Mesothelial cell of epicardium (in vitro differentiated cells): ENCODE measurements around the gene ADAMTS12. TPM values are rescaled to one million over a fixed set of nuclear protein-coding genes. Genes with fewer than 3 reads are reported as not detected.
A peak's percentile ranks its signal among the peaks of the same experiment; 100 is the strongest.

ENCODE experiments used
- DNase-seq, 2 experiments: peaks; one replicate each; pipeline ENCODE4 v3.0.0; 2021; ENCODE audit warnings: low spot score in 2 of 2; ENCODE audit not compliant: unreplicated experiment in 2 of 2
- H3K27ac Mint-ChIP-seq: 2 replicates; pipeline ENCODE4 v1.8.0; 2021; ENCODE audit warnings: mixed read lengths
- H3K27me3 Mint-ChIP-seq: 2 replicates; pipeline ENCODE4 v1.8.0; 2021; ENCODE audit warnings: low read depth, mixed read lengths
- H3K36me3 Mint-ChIP-seq: 2 replicates; pipeline ENCODE4 v1.8.0; 2021; ENCODE audit warnings: mixed read lengths
- H3K4me1 Mint-ChIP-seq: 2 replicates; pipeline ENCODE4 v1.8.0; 2021; ENCODE audit warnings: mixed read lengths
- H3K4me3 Mint-ChIP-seq: 2 replicates; pipeline ENCODE4 v1.8.0; 2021; ENCODE audit warnings: mild to moderate bottlenecking, moderate library complexity, mixed read lengths
- H3K9me3 Mint-ChIP-seq: 2 replicates; pipeline ENCODE4 v1.8.0; 2021; ENCODE audit warnings: mixed read lengths
- CTCF ChIP-seq: fragments of 200-600 bp; sonication (generic); IDR thresholded peaks from one replicate; pipeline ENCODE4 v1.5.0; 2021; ENCODE audit warnings: antibody characterized with exemption; ENCODE audit not compliant: unreplicated experiment
- total RNA-seq: library from RNA; stranded (reverse); gene quantifications from 3 replicates; pipeline ENCODE4 v1.2.1, GENCODE V29; 2021

ADAMTS12 gene
- total RNA-seq, 1 donor from 2014 or later, result 14.0 TPM

- no peaks in the 10 kb centered on the region for H3K36me3 Mint-ChIP-seq
- H3K27ac Mint-ChIP-seq, result no peak overlapping the region
- no peaks in the 10 kb centered on the region for H3K9me3 Mint-ChIP-seq
- no peaks in the 10 kb centered on the region for H3K27me3 Mint-ChIP-seq
- peaks cover 6% of the 10 kb centered on the region for H3K4me1 Mint-ChIP-seq
- no peak for TF ChIP-seq CTCF
- DNase-seq, result no peak
- H3K4me3 Mint-ChIP-seq, result no peak overlapping the region
These were observed 242.0 kb downstream of the ADAMTS12 start for GRCh38 chr5:33649549-33650482.

- H3K27ac Mint-ChIP-seq, result peak overlapping the region; percentile 21
- peaks cover 11% of the 10 kb centered on the region for H3K36me3 Mint-ChIP-seq
- no peaks in the 10 kb centered on the region for H3K27me3 Mint-ChIP-seq
- H3K4me3 Mint-ChIP-seq, result no peak overlapping the region
- DNase-seq, result no peak
- no peak for TF ChIP-seq CTCF
- H3K4me1 Mint-ChIP-seq, result peaks cover 13% of the 10 kb centered on the region
- H3K9me3 Mint-ChIP-seq, result peaks cover 13% of the 10 kb centered on the region
These were observed 249.9 kb downstream of the ADAMTS12 start for GRCh38 chr5:33641744-33642505.

- TF ChIP-seq CTCF, result no peak
- H3K4me3 Mint-ChIP-seq, result no peak overlapping the region
- peaks cover 11% of the 10 kb centered on the region for H3K36me3 Mint-ChIP-seq
- H3K27ac Mint-ChIP-seq, result no peak overlapping the region
- no peak for DNase-seq
- peaks cover 13% of the 10 kb centered on the region for H3K4me1 Mint-ChIP-seq
- H3K27me3 Mint-ChIP-seq, result no peaks in the 10 kb centered on the region
- peaks cover 13% of the 10 kb centered on the region for H3K9me3 Mint-ChIP-seq
These were observed 252.3 kb downstream of the ADAMTS12 start for GRCh38 chr5:33639474-33639873.

GRCh38 chr5:33637011-33637410 lies 254.8 kb downstream of the ADAMTS12 start:
- no peaks in the 10 kb centered on the region for H3K9me3 Mint-ChIP-seq
- no peak for DNase-seq
- no peaks in the 10 kb centered on the region for H3K36me3 Mint-ChIP-seq
- no peak overlapping the region for H3K27ac Mint-ChIP-seq
- H3K27me3 Mint-ChIP-seq, result no peaks in the 10 kb centered on the region
- TF ChIP-seq CTCF, result no peak
- H3K4me1 Mint-ChIP-seq, result peaks cover 7% of the 10 kb centered on the region
- H3K4me3 Mint-ChIP-seq, result no peak overlapping the region

- no peaks in the 10 kb centered on the region for H3K36me3 Mint-ChIP-seq
- no peaks in the 10 kb centered on the region for H3K4me1 Mint-ChIP-seq
- H3K27me3 Mint-ChIP-seq, result no peaks in the 10 kb centered on the region
- no peak overlapping the region for H3K27ac Mint-ChIP-seq
- no peak overlapping the region for H3K4me3 Mint-ChIP-seq
- H3K9me3 Mint-ChIP-seq, result no peaks in the 10 kb centered on the region
- DNase-seq, result no peak
- no peak for TF ChIP-seq CTCF
These were observed 256.2 kb downstream of the ADAMTS12 start for GRCh38 chr5:33635582-33635981.
